ENCODE measurements around the gene PPP2R3A. TPM values are rescaled to one million over a fixed set of nuclear protein-coding genes. Genes with fewer than 3 reads are reported as not detected.

The PPP2R3A gene
- total RNA-seq, 4 donors from 2014 or later, result 16.8 to 30.3 (median 25.6) TPM

DNA sequence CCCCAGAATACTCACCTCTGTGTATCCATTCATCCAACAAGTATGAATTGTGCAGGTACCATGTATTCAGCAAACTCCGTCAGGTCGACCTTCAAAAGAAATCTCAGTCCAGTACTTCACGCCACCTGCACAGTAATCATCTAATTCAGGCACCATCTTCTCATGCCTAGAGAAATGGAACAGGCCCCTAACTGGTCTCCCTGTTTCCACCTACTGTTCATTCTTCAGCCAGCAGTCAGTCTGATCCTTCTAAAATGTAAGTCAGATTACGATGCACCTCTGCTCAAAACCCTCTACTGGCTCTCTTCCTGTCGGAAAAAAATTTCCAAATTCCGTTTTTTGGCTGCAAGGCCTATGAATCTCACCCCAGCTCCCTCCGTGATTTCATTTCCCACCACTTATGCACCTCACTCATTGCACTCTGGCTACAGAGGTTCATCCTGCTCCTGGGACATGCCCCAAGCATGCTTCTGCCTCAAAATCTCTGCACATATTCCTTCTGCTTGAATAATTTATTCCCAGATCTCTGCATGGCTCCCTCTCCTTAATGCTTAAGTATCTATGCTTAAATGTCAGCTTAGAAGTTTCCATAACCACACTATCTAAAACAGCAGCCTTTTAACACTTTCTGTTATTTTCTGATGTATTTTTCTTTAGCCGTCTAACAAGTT, 47.5 kb upstream of the PPP2R3A start:
- no peaks in the 10 kb centered on the region for H3K9me3 ChIP-seq
- peak overlapping the region in 3 of 4 donors; percentile 4 to 65 (median 59) for H3K27ac ChIP-seq
- DNase-seq (no peak), ATAC-seq (peak in 1 of 2 donors; percentile 29)
- no peaks in the 10 kb centered on the region for H3K36me3 ChIP-seq
- TF ChIP-seq POLR2A (IDR thresholded peaks at IDR 0.05), result no peak
- TF ChIP-seq, protein P1, sequence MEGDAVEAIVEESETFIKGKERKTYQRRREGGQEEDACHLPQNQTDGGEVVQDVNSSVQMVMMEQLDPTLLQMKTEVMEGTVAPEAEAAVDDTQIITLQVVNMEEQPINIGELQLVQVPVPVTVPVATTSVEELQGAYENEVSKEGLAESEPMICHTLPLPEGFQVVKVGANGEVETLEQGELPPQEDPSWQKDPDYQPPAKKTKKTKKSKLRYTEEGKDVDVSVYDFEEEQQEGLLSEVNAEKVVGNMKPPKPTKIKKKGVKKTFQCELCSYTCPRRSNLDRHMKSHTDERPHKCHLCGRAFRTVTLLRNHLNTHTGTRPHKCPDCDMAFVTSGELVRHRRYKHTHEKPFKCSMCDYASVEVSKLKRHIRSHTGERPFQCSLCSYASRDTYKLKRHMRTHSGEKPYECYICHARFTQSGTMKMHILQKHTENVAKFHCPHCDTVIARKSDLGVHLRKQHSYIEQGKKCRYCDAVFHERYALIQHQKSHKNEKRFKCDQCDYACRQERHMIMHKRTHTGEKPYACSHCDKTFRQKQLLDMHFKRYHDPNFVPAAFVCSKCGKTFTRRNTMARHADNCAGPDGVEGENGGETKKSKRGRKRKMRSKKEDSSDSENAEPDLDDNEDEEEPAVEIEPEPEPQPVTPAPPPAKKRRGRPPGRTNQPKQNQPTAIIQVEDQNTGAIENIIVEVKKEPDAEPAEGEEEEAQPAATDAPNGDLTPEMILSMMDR (IDR thresholded peaks at IDR 0.05 in 4 of 5, conservative IDR thresholded peaks at IDR 0.05 in 1 of 5), result no peak
- intact Hi-C loops (cut with DNase I; ENCODE audit: low total_unique reads), result loop anchor here (1.0 kb wide), 1 partner anchor 124 kb away; no protein-coding TSS in a partner anchor
- in situ Hi-C loops (cut with MboI; ENCODE audit: low sequenced_read_pairs in 4 of 4), result loop anchor here in 1 of 4 donors (5.0 kb wide), 1 partner anchor 124 kb away; no protein-coding TSS in a partner anchor
- H3K4me1 ChIP-seq, result peaks cover 0 to 15% of the 10 kb centered on the region in 2 donors
- no peaks in the 10 kb centered on the region for H3K27me3 ChIP-seq
- no peak overlapping the region for H3K4me3 ChIP-seq

DNA sequence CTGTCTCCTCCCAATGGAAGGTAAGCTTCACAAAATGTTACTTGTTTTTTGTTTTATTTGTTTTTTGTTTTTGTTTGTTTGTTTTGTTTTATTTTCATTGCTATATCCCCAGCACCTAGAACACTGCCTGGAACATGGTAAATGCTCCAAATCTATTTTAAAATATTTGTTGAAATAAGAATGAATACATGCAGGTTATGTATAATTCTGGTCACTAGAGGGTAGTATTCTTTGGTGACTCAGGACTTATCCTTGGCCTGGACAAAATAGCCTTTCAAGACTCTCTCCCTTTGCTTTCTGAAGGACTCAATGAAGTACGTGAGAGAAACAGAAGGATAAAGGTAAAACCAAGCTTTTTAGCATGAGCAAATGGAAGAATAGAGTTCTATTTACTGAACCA, 46.9 kb upstream of the PPP2R3A start:
- H3K36me3 ChIP-seq, result no peaks in the 10 kb centered on the region
- H3K9me3 ChIP-seq, result no peaks in the 10 kb centered on the region
- intact Hi-C loops (cut with DNase I; ENCODE audit: low total_unique reads) (loop anchor here (1.0 kb wide), 1 partner anchor 124 kb away; no protein-coding TSS in a partner anchor), in situ Hi-C loops (cut with MboI; ENCODE audit: low sequenced_read_pairs in 4 of 4) (loop anchor here in 1 of 4 donors (5.0 kb wide), 1 partner anchor 124 kb away; no protein-coding TSS in a partner anchor)
- H3K4me3 ChIP-seq, result no peak overlapping the region
- ATAC-seq, result peak; percentile 80 to 90
- TF ChIP-seq POLR2A (IDR thresholded peaks at IDR 0.05), result no peak
- TF ChIP-seq, protein P1 (IDR thresholded peaks at IDR 0.05 in 4 of 5, conservative IDR thresholded peaks at IDR 0.05 in 1 of 5), result peak; percentile 23 to 61 (median 56)
- peak overlapping the region in 1 of 4 donors; percentile 65 for H3K27ac ChIP-seq
- no peaks in the 10 kb centered on the region for H3K27me3 ChIP-seq
- DNase-seq, result no peak
- H3K4me1 ChIP-seq, result peaks cover 0 to 15% of the 10 kb centered on the region in 2 donors

DNA sequence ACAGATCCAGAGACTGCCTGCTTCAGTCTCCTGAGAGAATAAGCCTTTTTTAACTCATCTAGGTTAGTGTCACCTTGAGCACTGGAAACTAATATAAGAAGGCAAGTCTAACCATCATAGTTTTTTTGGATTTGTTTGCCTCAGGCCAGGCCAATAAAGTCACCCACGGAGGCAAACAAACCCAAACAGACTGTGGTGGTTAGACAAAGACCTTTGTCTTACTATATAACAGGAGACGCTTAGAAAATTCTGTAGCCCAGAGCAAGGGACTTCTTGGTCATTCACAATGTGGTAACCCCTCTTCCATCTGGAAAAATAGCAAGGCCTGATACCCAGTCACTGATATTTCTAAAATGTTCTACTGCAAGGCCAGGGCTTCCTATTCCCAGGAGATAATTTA, 45.3 kb upstream of the PPP2R3A start:
- Histone ChIP-seq H3K27me3 (no peaks in the 10 kb centered on the region), H3K36me3 (no peaks in the 10 kb centered on the region), H3K4me1 (peaks cover 0 to 15% of the 10 kb centered on the region in 2 donors), H3K27ac (no peak overlapping the region), H3K4me3 (no peak overlapping the region), H3K9me3 (no peaks in the 10 kb centered on the region)
- intact Hi-C loops (cut with DNase I; ENCODE audit: low total_unique reads), result no loop called here
- DNase-seq (no peak), ATAC-seq (no peak)
- in situ Hi-C loops (cut with MboI; ENCODE audit: low sequenced_read_pairs in 4 of 4), result loop anchor here in 3 of 4 donors (5.0 kb wide), 2 partner anchors 117 to 122 kb away; no protein-coding TSS in a partner anchor
- TF ChIP-seq, protein P1 (IDR thresholded peaks at IDR 0.05 in 4 of 5, conservative IDR thresholded peaks at IDR 0.05 in 1 of 5), result no peak
- no peak for TF ChIP-seq POLR2A (IDR thresholded peaks at IDR 0.05)

DNA sequence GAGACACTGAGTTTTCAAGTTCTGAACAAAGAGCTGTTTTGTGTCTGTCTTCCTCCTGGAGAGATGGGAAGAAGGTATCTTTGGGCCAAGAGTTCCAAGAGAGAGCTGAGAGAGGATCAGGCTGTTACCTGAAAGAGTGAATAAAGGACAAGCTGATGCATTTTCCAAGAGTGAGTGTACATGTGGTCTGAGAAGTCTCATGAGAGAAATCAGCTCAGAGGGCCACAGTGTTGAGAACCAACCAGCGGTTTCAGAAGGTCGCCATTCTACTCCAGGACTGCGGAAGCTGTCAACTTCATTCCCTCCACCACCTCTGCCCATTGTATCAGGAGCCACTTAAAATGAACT, 42.7 kb upstream of the PPP2R3A start:
- Histone ChIP-seq H3K9me3 (no peaks in the 10 kb centered on the region), H3K27ac (no peak overlapping the region), H3K4me1 (peaks cover 0 to 10% of the 10 kb centered on the region in 2 donors), H3K4me3 (no peak overlapping the region), H3K27me3 (no peaks in the 10 kb centered on the region), H3K36me3 (no peaks in the 10 kb centered on the region)
- no peak for TF ChIP-seq POLR2A (IDR thresholded peaks at IDR 0.05)
- TF ChIP-seq, protein P1 (IDR thresholded peaks at IDR 0.05 in 4 of 5, conservative IDR thresholded peaks at IDR 0.05 in 1 of 5), result no peak
- intact Hi-C loops (cut with DNase I; ENCODE audit: low total_unique reads) (no loop called here), in situ Hi-C loops (cut with MboI; ENCODE audit: low sequenced_read_pairs in 4 of 4) (loop anchor here in 3 of 4 donors (5.0 kb wide), 2 partner anchors 114 to 119 kb away; no protein-coding TSS in a partner anchor)
- ATAC-seq, result no peak
- DNase-seq, result no peak

Measured in gastrocnemius medialis (tissue), 4 donors.